CD4-positive, alpha-beta T cell treated with Interleukin-1 beta for 1 hour (primary cell): Measurements from ENCODE around the gene SPTBN1.

ENCODE experiments used
- DNase-seq, 2 donors: peaks; one replicate each; pipeline ENCODE4 v3.0.0-alpha.2; 2020 to 2022

SPTBN1 gene

DNA sequence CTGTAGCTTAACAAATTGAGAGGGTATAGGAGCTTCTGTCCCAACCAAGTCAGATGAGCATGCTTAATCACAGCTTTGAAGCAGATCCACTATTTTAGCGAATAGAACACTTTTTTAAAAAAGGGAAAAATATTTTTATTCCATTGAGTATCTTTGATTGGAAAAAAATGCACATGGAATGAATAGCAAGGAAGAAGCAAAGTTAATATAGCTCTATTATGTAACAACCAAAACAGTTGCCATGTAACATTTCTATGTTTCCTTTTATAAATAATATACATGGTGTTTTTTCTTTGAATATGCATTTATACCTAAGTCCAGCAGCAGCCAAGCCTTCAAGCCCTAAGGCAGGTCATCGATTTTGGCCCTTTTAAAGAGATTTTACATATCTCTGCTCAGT lies 21.4 kb upstream of the SPTBN1 start:
- DNase-seq = no peak

GRCh38 chr2:54435325-54436226 lies 20.6 kb upstream of the SPTBN1 start:
- no peak for DNase-seq

GRCh38 chr2:54437588-54437987 lies 18.5 kb upstream of the SPTBN1 start:
- no peak for DNase-seq

DNA sequence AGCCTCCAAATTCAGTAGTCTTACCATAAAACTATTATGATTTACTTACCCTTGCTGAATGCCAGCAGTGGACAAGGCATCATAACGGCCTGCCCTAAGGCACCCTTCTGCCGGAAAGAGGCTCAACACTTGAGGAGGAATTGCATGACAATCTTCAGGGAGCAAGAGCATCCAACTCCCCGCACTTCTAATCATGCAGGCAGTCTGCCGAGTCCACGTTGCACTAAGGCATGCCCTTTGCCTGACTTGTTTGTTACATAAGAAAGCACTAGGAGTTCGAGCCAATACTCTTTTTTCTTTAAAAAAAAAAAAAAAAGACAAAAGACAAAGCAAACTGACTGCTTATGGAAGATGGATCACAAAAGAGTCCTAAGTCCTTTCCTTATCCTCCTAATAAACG lies 17.9 kb upstream of the SPTBN1 start:
- DNase-seq = no peak

DNA sequence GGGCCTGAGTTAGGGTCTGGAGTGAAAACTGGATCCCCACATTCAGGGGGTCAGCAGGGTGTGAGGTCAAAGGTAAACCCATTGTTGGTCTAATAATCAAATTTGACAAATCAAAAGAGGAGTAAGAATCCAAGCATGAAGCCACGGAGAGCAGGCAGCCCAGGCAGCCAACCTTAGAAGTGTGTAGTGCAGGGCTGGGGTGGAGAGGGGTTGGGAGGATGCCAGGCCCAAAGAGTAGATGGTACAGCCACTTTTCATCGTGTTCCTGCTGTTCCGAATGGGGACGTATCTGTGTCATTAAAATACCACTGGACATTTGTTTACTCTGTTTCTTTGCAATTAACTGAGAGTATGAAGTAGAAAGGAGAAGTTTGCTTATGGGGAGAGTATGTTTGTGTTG lies 16.5 kb upstream of the SPTBN1 start:
- DNase-seq = no peak

DNA sequence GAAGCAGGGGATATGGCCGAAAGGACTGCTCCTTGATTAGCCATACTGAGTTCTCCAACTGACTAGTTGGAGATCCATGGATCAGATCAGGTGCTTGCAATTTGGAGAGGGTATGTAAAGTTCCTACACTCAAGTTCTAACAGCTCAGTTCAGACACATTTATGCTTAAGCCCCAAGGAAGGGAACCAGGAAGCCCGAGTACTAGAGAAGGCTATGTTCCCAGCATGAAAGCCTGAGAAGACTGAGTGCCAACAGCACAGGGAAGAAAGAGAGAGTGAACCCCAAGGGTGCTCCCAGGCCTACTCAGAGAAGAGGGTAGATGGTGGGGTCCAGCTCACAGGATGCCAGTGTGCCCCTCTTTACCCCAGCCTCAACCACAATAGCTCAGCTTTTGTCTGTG lies 16.1 kb upstream of the SPTBN1 start:
- no peak for DNase-seq

- no peak for DNase-seq
Measured at GRCh38 chr2:54444503-54444902, 11.6 kb upstream of the SPTBN1 start.

- no peak for DNase-seq
Measured at GRCh38 chr2:54446122-54446521, 10.0 kb upstream of the SPTBN1 start.

- no peak for DNase-seq
Measured at GRCh38 chr2:54446625-54447024, 9.5 kb upstream of the SPTBN1 start.

GRCh38 chr2:54454548-54455130 lies 1.5 kb upstream of the SPTBN1 start:
- DNase-seq = no peak

DNA sequence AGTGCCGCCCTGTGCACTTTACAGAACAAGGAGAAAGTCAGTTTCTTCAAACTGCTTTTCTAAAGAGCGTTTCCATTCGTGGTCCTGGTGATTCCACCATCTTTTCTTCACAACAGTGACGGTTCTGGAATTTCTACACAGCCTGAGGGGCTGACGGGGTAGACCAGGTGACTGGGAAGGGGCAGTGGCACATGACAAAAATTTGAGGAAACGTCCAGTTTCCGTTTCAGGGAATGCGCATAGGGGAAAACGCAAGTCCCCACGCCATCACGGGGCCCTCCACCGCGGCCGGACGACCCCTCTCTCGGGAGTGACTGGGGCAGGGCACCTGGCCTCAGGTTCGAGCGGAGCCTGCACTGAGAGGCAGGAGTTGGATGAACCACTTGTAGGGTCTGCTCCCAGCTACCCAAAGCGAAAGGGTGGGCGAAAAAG lies 980 bp upstream of the SPTBN1 start:
- no peak for DNase-seq

DNA sequence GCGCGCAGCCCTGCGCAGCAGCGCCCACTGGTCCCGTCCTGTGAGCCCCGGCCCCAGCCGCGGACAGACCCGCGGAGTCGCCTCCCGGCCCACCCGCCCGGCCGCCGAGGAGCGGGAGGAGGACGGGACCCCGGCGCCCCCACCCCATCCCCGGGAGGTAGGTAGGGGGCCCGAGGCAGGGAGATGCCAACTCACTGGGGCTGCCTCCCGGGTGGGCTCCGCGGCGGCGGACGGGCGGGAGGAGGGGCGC lies 160 bp downstream of the SPTBN1 start:
- no peak for DNase-seq

DNA sequence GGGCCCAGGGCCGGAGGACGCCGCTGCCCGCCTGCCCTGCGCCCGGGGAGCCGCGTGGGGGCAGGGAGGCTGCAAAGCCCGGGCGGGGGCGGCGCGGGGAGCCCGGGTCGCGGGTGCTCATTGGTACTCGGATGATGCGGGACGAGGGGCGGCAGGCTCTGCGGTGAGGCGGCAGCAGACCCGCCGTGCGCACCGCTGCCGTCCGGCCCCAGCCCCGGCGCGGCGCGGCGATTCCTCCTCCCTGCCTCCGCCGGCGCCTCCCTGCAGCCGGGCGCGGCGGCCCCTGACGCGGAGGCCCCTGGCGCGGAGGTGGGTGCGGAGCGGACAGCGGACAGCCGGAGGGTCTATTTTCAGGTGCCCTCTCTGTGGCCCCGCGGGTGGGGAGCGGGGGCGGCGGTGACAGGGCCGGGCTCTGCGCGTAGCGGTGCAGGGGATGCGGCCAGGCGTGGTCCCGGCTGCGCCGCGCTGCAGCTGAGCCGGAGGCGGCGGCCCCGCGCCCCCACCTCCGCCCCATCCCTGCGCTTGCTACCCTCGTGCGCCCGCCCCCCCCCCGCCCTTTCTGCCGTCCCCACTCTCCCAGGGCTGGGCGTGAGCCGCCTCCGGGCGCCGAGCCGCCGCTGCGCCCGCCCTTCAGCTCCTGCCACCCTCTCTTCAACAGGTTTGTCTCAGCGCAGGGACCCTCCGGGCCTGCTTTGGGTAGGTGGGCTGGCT lies 640 bp downstream of the SPTBN1 start:
- DNase-seq = no peak

GRCh38 chr2:54457323-54458023 lies 1.3 kb downstream of the SPTBN1 start:
- DNase-seq = no peak

DNA sequence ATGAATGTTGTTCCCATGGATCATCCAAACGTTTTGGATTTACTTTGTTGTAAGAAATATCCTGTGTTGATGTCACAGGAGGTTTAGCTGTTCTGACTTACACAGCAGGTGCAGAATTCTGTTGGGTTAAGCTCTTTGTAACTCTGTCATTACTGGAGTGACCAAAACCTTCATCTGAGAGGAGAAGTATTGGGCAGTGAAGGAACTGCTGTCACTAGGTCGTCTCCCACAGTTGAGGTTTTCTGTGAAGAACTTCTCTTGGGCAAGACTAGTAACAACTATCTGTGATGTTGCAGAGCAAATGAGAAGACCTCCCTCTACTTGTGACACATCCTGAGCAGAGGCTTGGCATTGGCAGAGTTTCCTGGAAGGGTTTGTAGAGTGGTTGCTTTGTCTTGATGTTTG lies 2.9 kb downstream of the SPTBN1 start:
- no peak for DNase-seq

DNA sequence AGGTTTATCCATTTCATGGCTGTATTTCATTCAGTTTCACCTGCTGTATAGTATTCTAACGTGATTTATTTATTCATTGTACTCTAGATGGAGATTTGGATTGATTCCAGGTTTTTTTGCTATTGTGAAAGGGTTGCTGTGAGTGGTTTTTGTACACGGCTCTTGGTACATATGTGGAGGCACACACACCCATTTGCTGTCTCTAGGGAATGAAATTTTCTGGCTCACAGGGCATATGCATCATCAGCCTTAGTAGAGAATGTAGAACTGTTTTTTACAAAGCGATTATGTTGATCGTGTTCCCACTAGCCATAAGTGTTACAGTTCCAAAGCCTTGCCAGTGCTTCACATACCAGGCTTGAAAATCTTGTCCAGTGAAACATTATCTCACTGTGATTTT lies 5.1 kb downstream of the SPTBN1 start:
- DNase-seq = no peak

DNA sequence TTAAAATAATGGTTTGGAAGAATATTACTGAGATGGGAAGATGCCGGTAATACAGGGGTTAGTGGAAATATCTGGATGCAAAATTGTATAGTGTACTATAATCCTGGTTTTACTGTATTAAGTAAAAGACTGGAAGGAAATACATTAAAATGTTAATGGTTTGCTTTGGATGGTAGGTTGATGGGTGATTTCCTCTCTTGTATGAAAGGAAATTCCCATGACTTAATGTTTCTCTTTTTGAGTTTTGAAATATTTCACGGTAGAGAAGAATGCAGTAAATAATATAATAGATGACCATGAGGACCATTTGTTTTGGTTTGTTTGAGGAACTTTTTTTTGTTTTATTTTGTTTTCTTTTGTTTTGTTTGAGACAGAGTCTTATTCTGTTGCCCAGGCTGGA lies 8.2 kb downstream of the SPTBN1 start:
- no peak for DNase-seq

DNA sequence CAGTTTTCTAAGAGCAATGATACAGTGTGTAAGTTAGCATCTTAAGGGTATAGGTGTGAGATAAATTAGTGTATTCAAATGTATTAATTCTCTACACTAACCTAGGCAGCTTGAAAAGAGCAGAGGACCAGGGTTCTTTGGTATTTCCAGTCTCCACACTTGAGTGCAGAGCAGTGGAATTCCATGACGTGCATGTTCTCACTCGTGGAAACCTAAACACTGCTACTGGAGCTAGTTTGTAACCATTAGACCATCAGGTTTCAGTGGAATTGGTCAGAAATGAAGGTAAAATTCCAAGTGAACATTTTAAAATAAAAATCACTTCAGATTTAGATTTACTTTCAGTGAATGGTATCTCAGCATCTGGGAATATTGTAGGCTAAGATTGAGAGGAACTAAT lies 9.0 kb downstream of the SPTBN1 start:
- DNase-seq = no peak

- no peak for DNase-seq
Measured at GRCh38 chr2:54466870-54467269, 10.7 kb downstream of the SPTBN1 start.

DNA sequence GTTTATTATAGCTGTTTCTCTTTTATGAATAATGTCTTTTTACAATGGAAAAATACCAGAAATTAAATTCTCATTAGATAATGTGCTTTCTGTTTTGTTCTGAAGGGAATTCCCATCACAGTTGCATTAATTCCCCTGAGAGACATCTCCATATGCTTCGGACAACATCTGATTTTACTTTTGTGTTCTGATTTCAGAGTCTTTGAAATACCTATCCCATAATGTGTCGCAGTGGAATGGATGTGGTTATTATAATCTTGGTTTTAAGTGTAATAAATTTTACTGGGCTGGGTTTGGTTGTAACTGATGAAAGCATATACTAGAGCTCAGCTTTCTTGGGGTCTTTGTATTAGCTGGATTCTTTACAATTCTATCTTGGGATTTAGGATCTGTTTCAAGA lies 12.5 kb downstream of the SPTBN1 start:
- no peak for DNase-seq

- DNase-seq = no peak
Measured at GRCh38 chr2:54469484-54470053, 13.4 kb downstream of the SPTBN1 start.

GRCh38 chr2:54470266-54470938 lies 14.3 kb downstream of the SPTBN1 start:
- no peak for DNase-seq

- DNase-seq = no peak
Measured at GRCh38 chr2:54471221-54471711, 15.1 kb downstream of the SPTBN1 start.
